ENCODE results near the gene DYNLT4. TPM values are rescaled to one million over a fixed set of nuclear protein-coding genes. Genes with fewer than 3 reads are reported as not detected.

DYNLT4 gene
- total and polyA plus RNA-seq, 8 donors: 0.53 to 1.6 (median 0.93) TPM; not detected in 1

GRCh38 chr1:44808063-44808937 lies 1.1 kb upstream of the DYNLT4 start, which contains the start of gene BTBD19:
Gene BTBD19, plus strand, starts transcription at chr1:44808523. Its CDS starts 298 bp downstream, at chr1:44808821.
- Histone ChIP-seq H3K27me3 (no peaks in the 10 kb centered on the region), H3K4me1 (peaks cover 45 to 99% of the 10 kb centered on the region in 2 donors), H3K27ac (peak within 1 kb of the TSS; percentile 97 to 99), H3K9me3 (no peaks in the 10 kb centered on the region), H3K36me3 (peaks cover 0 to 42% of the 10 kb centered on the region in 2 donors), H3K4me3 (peak within 1 kb of the TSS; percentile 2 to 25)
- ATAC-seq (peak; percentile 28), DNase-seq (peak; percentile 86 to 93 (median 88))
- intact Hi-C loops (cut with DNase I): no loop called here
- TF ChIP-seq CTCF (IDR thresholded peaks at IDR 0.05): no peak

GRCh38 chr1:44807364-44808062 lies 362 bp upstream of the DYNLT4 start:
- H3K36me3 ChIP-seq: peaks cover 0 to 45% of the 10 kb centered on the region in 2 donors
- ATAC-seq: peak; percentile 83
- no peaks in the 10 kb centered on the region for H3K27me3 ChIP-seq
- H3K27ac ChIP-seq: peak overlapping the region; percentile 97 to 99
- peaks cover 41 to 100% of the 10 kb centered on the region in 2 donors for H3K4me1 ChIP-seq
- peak; percentile 82 to 99 (median 96) for DNase-seq
- H3K9me3 ChIP-seq: no peaks in the 10 kb centered on the region
- intact Hi-C loops (cut with DNase I): no loop called here
- TF ChIP-seq CTCF (IDR thresholded peaks at IDR 0.05): no peak
- peak overlapping the region in 1 of 2 donors; percentile 25 for H3K4me3 ChIP-seq

DNA sequence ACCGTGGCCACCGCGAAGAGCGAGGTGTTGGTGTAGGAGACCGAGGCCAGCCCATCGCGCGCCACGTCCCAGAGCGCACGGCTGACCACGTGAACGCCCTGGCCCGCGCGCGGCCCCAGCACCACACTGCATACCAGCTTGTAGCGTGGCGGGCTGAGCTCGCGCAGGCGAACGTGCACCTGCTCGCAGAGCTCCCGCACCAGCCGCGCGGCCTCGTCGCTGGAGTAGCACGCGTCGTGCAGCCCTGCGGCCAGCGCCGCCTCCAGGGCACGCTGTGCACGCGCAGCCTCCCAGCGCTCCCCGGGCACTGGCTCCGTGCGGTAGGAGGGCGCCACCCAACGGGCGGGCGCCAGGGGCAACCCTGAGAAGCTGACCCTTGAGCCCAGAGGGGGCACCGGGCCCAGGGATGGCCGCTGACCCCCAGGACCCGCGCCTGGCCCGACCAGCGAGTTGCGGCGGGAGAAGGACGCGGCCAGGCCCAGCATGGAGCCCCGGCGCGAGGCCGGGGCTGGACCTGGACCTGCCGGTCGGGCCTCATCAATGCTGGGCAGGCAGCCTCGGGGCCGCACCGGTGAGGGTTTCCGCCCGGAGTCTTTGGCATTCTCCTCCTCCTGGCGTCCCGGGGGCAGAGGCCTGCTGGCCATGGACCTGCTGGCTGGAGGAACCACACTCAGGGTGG lies 987 bp downstream of the DYNLT4 start:
- peaks cover 43 to 95% of the 10 kb centered on the region in 2 donors for H3K4me1 ChIP-seq
- no peak for TF ChIP-seq CTCF (IDR thresholded peaks at IDR 0.05)
- intact Hi-C loops (cut with DNase I): no loop called here
- no peaks in the 10 kb centered on the region for H3K27me3 ChIP-seq
- peak overlapping the region in 1 of 2 donors; percentile 16 for H3K4me3 ChIP-seq
- DNase-seq: peak in 2 of 4 donors; percentile 34 to 81
- H3K36me3 ChIP-seq: peaks cover 0 to 51% of the 10 kb centered on the region in 2 donors
- no peak for ATAC-seq
- H3K27ac ChIP-seq: peak overlapping the region; percentile 97 to 99
- no peaks in the 10 kb centered on the region for H3K9me3 ChIP-seq

- peak overlapping the region; percentile 97 to 99 for H3K27ac ChIP-seq
- no peak for TF ChIP-seq CTCF (IDR thresholded peaks at IDR 0.05)
- peaks cover 0 to 51% of the 10 kb centered on the region in 2 donors for H3K36me3 ChIP-seq
- H3K4me3 ChIP-seq: no peak overlapping the region
- ATAC-seq: no peak
- no peaks in the 10 kb centered on the region for H3K9me3 ChIP-seq
- peaks cover 43 to 88% of the 10 kb centered on the region in 2 donors for H3K4me1 ChIP-seq
- H3K27me3 ChIP-seq: no peaks in the 10 kb centered on the region
- intact Hi-C loops (cut with DNase I): no loop called here
- DNase-seq: peak in 2 of 4 donors; percentile 30 to 78
Measured at GRCh38 chr1:44805311-44806024, 1.7 kb downstream of the DYNLT4 start.

Data from left lung (tissue), 10 donors.